ENCODE measurements around the gene INPP4A.

Gene INPP4A

DNA sequence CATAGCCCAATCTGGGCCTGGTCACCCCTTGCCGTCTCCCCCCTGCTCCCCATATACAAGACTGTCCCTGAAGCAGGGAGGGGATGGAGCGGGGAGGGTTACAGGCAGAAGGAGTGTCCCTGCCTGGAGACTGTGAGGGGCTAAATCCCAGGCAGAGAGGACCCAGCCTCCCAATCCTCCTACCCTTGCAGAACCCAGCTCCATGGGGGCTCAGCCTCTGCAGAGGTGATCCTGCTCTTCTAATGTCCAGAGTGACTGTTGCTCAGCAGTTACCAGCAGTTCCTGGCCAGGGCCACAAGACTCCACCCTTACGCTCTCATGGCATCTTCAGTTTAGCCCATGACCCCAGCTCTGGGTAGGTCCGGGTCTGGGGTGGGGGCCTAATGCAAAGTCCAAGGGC lies 105.5 kb downstream of the INPP4A start:
- Histone ChIP-seq H3K36me3 (peaks cover 100% of the 10 kb centered on the region), H3K27me3 (no peaks in the 10 kb centered on the region), H3K27ac (no peak overlapping the region), H3K9me3 (no peaks in the 10 kb centered on the region), H3K4me3 (ENCODE audit: low read depth in 1 of 2, low read length in 1 of 2) (no peak overlapping the region), H3K4me1 (ENCODE audit: control insufficient read depth in 1 of 2, insufficient read depth in 1 of 2, low read depth in 1 of 2, low read length in 1 of 2) (peaks cover 3 to 7% of the 10 kb centered on the region in 2 experiments)
- no peak for TF ChIP-seq CTCF (IDR thresholded peaks at IDR 0.05)

DNA sequence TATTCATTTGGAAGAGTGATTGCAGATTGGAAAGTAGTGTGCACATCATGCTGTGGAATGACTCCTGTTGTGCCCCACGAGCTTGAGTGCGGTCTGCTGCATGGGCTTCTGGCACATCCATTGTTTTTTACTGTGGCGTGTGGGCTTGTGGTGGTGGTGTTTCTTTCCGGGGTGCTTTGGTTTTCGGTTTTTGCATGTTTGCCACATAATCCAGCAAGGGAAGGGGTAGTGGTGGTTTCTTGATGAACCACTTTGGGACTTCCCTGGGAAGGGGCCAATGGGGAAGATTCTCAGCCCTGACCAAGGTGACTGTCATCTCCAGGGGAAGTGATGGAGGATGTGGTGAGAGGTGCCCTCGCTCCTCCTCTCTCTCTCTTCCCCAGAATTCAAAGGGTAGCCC lies 106.7 kb downstream of the INPP4A start:
- Histone ChIP-seq H3K4me3 (ENCODE audit: low read depth in 1 of 2, low read length in 1 of 2) (no peak overlapping the region), H3K4me1 (ENCODE audit: control insufficient read depth in 1 of 2, insufficient read depth in 1 of 2, low read depth in 1 of 2, low read length in 1 of 2) (peaks cover 3 to 7% of the 10 kb centered on the region in 2 experiments), H3K36me3 (peaks cover 100% of the 10 kb centered on the region), H3K27me3 (no peaks in the 10 kb centered on the region), H3K9me3 (no peaks in the 10 kb centered on the region), H3K27ac (no peak overlapping the region)
- no peak for TF ChIP-seq CTCF (IDR thresholded peaks at IDR 0.05)

DNA sequence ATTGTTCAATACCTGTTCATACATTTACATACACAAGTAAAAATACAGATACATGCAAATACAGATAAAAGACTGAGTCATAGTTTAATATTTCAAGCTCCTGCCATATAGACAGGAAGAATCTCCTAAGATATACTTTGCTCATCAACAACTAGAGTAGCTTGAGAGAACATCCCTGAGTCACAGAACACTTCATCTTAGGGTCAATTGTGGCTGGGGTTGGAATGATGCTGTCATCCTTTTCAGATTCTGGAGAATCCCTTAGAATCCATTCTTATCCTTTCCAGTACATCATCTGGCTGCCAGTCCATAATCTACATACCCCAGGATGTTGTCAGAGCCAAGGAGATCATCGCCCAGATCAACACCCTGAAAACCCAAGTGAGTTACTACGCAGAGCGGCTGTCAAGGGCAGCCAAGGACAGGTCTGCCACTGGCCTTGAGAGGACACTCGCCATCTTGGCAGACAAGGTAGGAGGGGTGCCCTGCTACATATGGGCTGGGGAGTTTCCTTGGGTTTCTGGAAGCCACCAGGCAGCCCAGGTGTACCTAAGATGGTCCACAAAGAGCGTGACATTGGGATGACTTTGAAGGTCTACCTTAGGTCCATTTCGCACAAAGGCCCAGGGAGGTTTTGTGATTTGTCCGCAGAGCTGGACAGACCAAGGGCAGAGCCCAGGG lies 108.0 kb downstream of the INPP4A start:
- Histone ChIP-seq H3K9me3 (no peaks in the 10 kb centered on the region), H3K27ac (no peak overlapping the region), H3K27me3 (no peaks in the 10 kb centered on the region), H3K4me3 (ENCODE audit: low read depth in 1 of 2, low read length in 1 of 2) (no peak overlapping the region), H3K36me3 (peaks cover 100% of the 10 kb centered on the region), H3K4me1 (ENCODE audit: control insufficient read depth in 1 of 2, insufficient read depth in 1 of 2, low read depth in 1 of 2, low read length in 1 of 2) (peaks cover 0 to under 1% of the 10 kb centered on the region in 2 experiments)
- TF ChIP-seq CTCF (IDR thresholded peaks at IDR 0.05) = no peak

GRCh38 chr2:98554116-98554861 lies 109.6 kb downstream of the INPP4A start:
- Histone ChIP-seq H3K4me1 (ENCODE audit: control insufficient read depth in 1 of 2, insufficient read depth in 1 of 2, low read depth in 1 of 2, low read length in 1 of 2) (no peaks in the 10 kb centered on the region), H3K27me3 (no peaks in the 10 kb centered on the region), H3K27ac (no peak overlapping the region), H3K9me3 (no peaks in the 10 kb centered on the region), H3K4me3 (ENCODE audit: low read depth in 1 of 2, low read length in 1 of 2) (no peak overlapping the region), H3K36me3 (peaks cover 100% of the 10 kb centered on the region)
- no peak for TF ChIP-seq CTCF (IDR thresholded peaks at IDR 0.05)

DNA sequence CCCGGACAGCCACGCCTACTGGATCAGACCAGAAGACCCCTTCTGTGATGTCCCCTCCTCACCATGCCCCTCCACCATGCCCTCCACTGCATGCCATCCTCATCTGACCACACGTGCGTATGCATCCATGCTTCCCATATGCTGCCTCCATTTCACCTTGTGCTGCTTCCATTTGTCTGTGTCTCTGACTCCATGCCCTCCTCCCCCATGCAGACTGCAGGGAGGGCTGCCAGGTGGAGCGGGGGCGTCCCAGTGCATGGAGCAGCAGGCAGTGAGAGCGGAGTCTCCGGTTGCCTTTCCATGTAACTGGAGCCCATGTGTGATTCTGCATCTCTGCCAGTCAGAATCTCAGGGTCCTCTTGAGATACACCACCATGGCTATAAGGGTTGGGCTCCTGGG lies 111.0 kb downstream of the INPP4A start:
- no peaks in the 10 kb centered on the region for H3K9me3 ChIP-seq
- H3K27me3 ChIP-seq = no peaks in the 10 kb centered on the region
- no peaks in the 10 kb centered on the region for H3K4me1 ChIP-seq (ENCODE audit: control insufficient read depth in 1 of 2, insufficient read depth in 1 of 2, low read depth in 1 of 2, low read length in 1 of 2)
- H3K4me3 ChIP-seq (ENCODE audit: low read depth in 1 of 2, low read length in 1 of 2) = no peak overlapping the region
- TF ChIP-seq CTCF (IDR thresholded peaks at IDR 0.05) = no peak
- no peak overlapping the region for H3K27ac ChIP-seq
- peaks cover 100% of the 10 kb centered on the region for H3K36me3 ChIP-seq

Measured in neutrophil (primary cell).